NOMO-1 treated with dmso at 0.1 percent for 144 hours (cell line): ENCODE measurements around the gene FBXL5.

ENCODE experiments used
- DNase-seq: peaks from one replicate; lab custom pipeline; 2025; ENCODE audit not compliant: unreplicated experiment; lab: John Stamatoyannopoulos, UW

FBXL5 gene, protein sequence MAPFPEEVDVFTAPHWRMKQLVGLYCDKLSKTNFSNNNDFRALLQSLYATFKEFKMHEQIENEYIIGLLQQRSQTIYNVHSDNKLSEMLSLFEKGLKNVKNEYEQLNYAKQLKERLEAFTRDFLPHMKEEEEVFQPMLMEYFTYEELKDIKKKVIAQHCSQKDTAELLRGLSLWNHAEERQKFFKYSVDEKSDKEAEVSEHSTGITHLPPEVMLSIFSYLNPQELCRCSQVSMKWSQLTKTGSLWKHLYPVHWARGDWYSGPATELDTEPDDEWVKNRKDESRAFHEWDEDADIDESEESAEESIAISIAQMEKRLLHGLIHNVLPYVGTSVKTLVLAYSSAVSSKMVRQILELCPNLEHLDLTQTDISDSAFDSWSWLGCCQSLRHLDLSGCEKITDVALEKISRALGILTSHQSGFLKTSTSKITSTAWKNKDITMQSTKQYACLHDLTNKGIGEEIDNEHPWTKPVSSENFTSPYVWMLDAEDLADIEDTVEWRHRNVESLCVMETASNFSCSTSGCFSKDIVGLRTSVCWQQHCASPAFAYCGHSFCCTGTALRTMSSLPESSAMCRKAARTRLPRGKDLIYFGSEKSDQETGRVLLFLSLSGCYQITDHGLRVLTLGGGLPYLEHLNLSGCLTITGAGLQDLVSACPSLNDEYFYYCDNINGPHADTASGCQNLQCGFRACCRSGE

GRCh38 chr4:15655223-15656037 lies at the start of gene FBXL5:
TSS of gene FBXL5 (minus strand) at chr4:15655357. CDS start at chr4:15655287, 70 bp downstream.
- DNase-seq, result peak; percentile 83

- DNase-seq, result no peak
Observed at GRCh38 chr4:15704129-15704528, 49.0 kb upstream of the FBXL5 start.

DNA sequence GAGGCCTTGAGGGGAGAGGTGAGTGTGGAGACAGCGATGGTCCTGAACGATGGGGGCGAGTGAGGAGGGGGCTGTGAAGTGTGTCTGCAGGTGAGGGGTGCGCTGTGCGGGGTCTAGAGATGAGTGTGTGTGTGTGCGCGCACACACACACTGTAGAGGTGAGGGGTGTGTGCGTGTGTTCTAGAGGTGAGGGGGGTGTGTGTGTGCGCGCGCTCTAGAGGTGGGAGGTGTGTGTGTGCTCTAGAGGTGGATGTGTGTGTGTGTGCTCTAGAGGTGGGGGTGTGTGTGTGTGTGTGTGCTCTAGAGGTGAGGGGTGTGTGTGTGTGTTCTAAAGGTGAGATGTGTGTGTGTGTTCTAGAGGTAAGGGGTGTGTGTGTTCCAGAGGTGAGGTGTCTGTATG lies 48.3 kb upstream of the FBXL5 start:
- no peak for DNase-seq

- peak; percentile 79 for DNase-seq
Observed at GRCh38 chr4:15702941-15703403, 47.8 kb upstream of the FBXL5 start, which contains the start of gene BST1. TSS of gene BST1 (plus strand) at chr4:15703065. CDS start at chr4:15703145, 80 bp downstream.

GRCh38 chr4:15696866-15697265 lies 41.7 kb upstream of the FBXL5 start:
- no peak for DNase-seq

DNA sequence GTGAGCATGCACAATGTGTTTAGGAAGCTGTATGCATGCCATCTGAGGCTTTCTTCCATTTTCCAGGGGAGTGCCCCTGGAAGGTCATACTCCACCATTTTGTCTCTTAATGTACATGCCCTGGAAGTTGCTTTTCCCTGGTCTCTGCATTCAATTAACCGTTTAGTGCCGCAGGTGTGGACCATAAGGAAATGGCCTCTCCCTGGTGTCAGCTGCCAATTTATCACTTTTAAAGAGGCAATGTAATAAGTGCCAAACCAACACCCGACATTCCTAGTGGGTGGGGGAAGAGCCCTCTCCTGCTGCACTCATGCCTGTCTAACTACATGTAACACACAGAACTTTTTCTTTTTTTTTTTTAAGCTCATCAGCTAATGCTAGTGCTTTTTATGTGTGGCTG lies 40.6 kb upstream of the FBXL5 start:
- DNase-seq, result no peak

- DNase-seq, result no peak
Observed at GRCh38 chr4:15695240-15695699, 40.1 kb upstream of the FBXL5 start.

- no peak for DNase-seq
Observed at GRCh38 chr4:15694431-15694830, 39.3 kb upstream of the FBXL5 start.

DNA sequence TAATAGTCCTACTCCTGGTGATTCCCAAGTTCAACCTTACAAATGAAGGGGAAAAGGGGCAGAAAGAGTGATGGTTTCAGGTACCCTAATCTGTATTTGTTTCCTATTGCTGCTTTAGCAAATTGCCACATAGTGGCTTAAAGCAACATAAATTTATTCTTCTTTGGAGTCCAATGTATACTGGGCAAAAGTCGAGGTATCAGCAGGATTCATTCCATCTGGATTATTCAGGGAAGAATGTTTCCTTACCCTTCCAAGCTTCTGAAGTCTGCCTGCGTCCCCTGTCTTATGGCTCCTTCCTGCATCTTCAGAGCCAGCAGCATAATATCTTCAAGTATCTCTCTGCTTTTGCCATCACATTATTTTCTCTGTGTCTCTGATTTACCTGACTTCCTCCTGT lies 37.4 kb upstream of the FBXL5 start:
- DNase-seq, result no peak

DNA sequence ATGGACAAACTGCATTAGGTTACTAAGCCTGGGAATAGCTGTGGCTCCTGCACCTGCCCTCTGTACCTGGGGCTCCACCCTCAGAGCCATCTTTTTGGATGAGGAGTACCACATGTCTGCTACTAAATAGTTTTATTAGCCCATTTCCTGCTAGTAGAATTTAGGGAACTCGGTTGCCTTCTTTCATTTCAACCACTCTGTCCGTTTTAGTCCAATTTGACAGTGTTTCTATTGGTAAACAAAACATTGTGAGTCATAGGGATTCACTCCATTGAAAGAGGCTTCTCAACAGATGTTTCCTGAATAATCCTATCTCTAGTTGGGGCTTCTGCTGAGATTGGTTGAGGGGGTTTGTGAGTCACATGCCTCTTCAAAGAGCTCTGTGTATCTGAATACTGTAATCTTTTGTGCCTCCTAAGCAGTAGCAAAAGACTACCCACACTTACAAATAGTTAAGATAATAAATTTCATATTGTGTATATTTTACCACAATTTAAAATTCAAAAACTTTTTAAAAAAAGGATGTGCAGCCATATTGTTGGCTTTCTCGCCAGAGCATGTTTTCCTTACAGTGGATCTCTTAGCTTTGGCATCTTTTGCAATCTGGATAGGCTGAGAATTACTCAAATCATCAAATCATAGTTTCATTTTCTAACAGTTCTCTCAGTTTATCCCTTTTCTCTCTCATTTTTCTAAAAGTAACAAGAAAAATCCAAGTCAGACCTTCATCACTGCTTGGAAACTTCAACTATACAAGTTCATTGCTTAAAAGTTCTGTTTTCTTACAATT lies 36.4 kb upstream of the FBXL5 start:
- DNase-seq, result no peak

- peak; percentile 31 for DNase-seq
Observed at GRCh38 chr4:15690020-15690809, 35.1 kb upstream of the FBXL5 start.

DNA sequence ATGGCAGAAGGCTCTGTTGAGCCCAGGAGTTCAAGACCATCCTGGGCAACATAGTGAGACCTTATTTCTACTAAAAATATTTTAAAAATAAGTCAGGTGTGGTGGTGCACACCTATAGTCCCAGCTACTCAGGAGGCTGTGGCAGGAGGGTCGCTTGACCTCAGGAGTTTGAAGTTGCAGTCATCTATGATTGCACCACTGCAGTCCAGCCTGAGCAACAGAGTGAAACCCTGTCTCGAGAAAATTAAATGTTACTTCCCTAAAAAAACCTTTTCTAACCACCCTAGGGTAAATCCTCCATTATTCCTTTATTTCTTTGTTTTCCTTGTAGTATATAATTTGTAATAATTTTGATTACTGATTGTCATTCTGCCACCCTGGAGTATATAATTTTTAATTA lies 34.4 kb upstream of the FBXL5 start:
- DNase-seq, result peak; percentile 55

- DNase-seq, result no peak
Observed at GRCh38 chr4:15688051-15688450, 32.9 kb upstream of the FBXL5 start.

GRCh38 chr4:15684498-15684897 lies 29.3 kb upstream of the FBXL5 start:
- DNase-seq, result no peak

DNA sequence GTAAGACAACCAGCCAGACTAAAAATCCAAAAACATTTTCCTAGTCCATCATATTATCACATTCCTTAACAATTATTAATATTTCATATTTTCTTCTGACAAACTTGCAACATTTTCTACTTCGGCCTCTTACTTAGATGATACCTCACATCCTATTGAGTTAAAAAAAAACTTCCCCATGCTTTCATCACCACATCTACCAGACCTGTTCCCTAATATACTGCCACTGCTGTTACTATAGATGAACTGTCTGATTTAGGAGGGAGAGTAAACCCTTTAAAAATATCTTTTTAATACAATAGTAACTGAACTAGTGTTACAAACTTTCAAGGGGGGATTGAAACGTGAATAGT lies 28.0 kb upstream of the FBXL5 start:
- DNase-seq, result no peak

- no peak for DNase-seq
Observed at GRCh38 chr4:15682242-15683142, 27.3 kb upstream of the FBXL5 start.

DNA sequence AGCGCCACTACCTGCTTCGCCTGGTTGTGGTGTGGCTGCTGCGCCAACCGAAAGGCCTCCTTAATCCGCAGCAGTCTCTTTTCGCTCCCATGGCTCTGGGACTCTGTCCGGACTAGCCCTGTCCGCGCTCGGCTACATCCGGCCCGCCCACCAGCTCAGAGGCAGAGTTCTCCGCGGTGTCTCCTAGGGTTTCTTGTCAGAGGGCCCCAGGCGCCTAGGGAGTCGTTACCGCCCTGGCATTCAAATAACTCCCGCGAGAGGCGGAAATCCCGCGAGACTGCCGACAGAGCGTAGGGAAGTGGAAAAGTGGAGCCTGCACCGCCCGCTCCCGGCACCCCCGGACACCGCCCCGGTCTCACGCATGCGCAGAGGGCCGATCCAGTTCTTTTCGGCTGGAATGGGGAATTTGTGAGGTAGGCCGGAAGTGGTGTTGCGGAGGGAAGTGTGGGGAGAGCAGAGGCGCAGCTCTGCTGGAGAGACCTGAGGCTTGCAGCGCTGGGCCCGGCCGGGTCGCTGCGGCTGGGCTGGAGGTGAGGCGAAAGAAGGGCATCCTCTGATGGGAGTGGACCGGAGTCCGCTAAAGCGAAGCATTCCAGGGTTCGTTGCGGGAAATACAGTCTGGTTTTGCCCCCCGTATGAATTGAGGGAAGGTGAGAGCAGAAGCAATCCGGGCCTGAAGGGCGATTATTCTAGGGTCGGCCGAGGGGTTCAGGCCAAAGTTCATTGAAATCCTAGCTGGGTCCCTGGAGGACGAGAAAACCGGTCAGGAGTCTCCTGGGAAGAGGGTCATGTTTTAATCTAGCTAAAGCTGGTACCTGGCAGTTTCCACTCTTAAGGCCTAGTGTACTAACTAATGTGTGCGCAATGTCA lies 26.4 kb upstream of the FBXL5 start, which contains the start of gene FAM200B:
Gene FAM200B (plus strand): TSS at position 456 of the 870 bp plus-strand sequence. CDS start 5,151 bp downstream, outside the sequence.
- DNase-seq, result peak; percentile 95

DNA sequence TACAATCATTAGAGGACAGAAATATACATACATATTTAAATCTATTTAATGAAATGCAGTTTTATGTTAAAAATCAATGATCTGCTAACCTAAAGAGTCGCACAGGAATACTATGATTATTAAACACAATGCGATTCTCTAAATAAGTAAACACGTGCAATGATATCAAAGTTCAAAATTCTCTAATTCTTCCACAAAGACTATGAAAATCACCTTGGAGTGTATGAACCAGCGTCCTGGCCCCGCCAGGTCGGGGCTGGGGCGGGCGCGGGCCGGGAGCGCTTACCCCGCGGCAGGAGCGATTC lies 25.9 kb upstream of the FBXL5 start:
- DNase-seq, result no peak
